Activated CD8-positive, alpha-beta T cell treated with anti-CD3 and anti-CD28 coated beads for 36 hours (primary cell): ENCODE data around the gene NFE2L2. TPM values are rescaled to one million over a fixed set of nuclear protein-coding genes. Genes with fewer than 3 reads are reported as not detected.
A peak's percentile ranks its signal among the peaks of the same experiment; 100 is the strongest.

Experiments used
- ATAC-seq: fragments of 200-7000 bp; cut with Tn5 transposase; one replicate; pipeline ENCODE4 v1.10.0; 2021; ENCODE audit warnings: mild to moderate bottlenecking, moderate library complexity
- CTCF ChIA-PET: fragments of 350-600 bp; sonication (Branson Sonifier 250); formaldehyde crosslinking; loops from one replicate; lab custom pipeline; 2021; ENCODE audit warnings: antibody characterized with exemption; lab: Charles Lee
- POLR2A ChIA-PET: fragments of 350-600 bp; sonication (Branson Sonifier 250); formaldehyde crosslinking; loops from one replicate; lab custom pipeline; 2021; ENCODE audit warnings: antibody characterized with exemption; lab: Charles Lee
- DNase-seq: peaks from one replicate; pipeline ENCODE4 v3.0.0-alpha.2; 2020
- H3K27ac Mint-ChIP-seq: one replicate; pipeline ENCODE4 v1.8.0; 2021; ENCODE audit warnings: mild to moderate bottlenecking, mixed read lengths
- H3K27me3 Mint-ChIP-seq: one replicate; pipeline ENCODE4 v1.8.0; 2021; ENCODE audit warnings: mixed read lengths
- H3K36me3 Mint-ChIP-seq: one replicate; pipeline ENCODE4 v1.8.0; 2021; ENCODE audit warnings: low read depth, mixed read lengths
- H3K4me1 Mint-ChIP-seq: one replicate; pipeline ENCODE4 v1.8.0; 2021; ENCODE audit warnings: low read depth, mixed read lengths
- H3K4me3 Mint-ChIP-seq: one replicate; pipeline ENCODE4 v1.8.0; 2021; ENCODE audit warnings: mild to moderate bottlenecking, moderate library complexity, mixed read lengths
- H3K9me3 Mint-ChIP-seq: one replicate; pipeline ENCODE4 v1.8.0; 2021; ENCODE audit warnings: mixed read lengths
- CTCF ChIP-seq: fragments of 200-600 bp; IDR thresholded peaks from one replicate; pipeline ENCODE4 v1.8.0; 2022; ENCODE audit warnings: antibody characterized with exemption, mild to moderate bottlenecking
- intact Hi-C: fragments of 100-400 bp; cut with micrococcal nuclease; formaldehyde crosslinking; loops from one replicate; pipeline ENCODE4 v1.10.0; 2022
- total RNA-seq, 2 experiments: library from RNA; stranded (reverse); gene quantifications; one replicate each; pipeline ENCODE4 v1.2.3, GENCODE V29; 2021

The NFE2L2 gene
- total RNA-seq, 2 experiments from 2014 or later = 57.3 to 57.6 TPM

- intact Hi-C loops = no loop called here
- Mint-ChIP-seq H3K9me3 (no peaks in the 10 kb centered on the region), H3K4me3 (no peak overlapping the region), H3K27ac (peak overlapping the region; percentile 36), H3K4me1 (peaks cover 49% of the 10 kb centered on the region), H3K27me3 (no peaks in the 10 kb centered on the region), H3K36me3 (peaks cover 52% of the 10 kb centered on the region)
- ChIA-PET CTCF (interaction anchor here (0.9 to 7.1 kb wide), 4 partner anchors 19 to 488 kb away, joined by 3 to 32 read pairs (median 3); no protein-coding TSS in a partner anchor), POLR2A (interaction anchor here (0.9 to 7.2 kb wide), 4 partner anchors 10 to 27 kb away, joined by 4 to 63 read pairs (median 10); partner anchors contain the start of gene NFE2L2)
- TF ChIP-seq CTCF = no peak
- no peak for ATAC-seq
- no peak for DNase-seq
Observed at GRCh38 chr2:177235855-177236437, 28.6 kb downstream of the NFE2L2 start.

GRCh38 chr2:177234267-177234666, 30.3 kb downstream of the NFE2L2 start:
- POLR2A ChIA-PET = interaction anchor here (0.7 to 1.4 kb wide), 2 partner anchors 9 to 22 kb away, joined by 4 to 9 read pairs; no protein-coding TSS in a partner anchor
- CTCF ChIA-PET = interaction anchor here (1.0 to 1.4 kb wide), 2 partner anchors 78 to 101 kb away, joined by 3 to 4 read pairs; no protein-coding TSS in a partner anchor
- Mint-ChIP-seq H3K4me3 (no peak overlapping the region), H3K27me3 (no peaks in the 10 kb centered on the region), H3K9me3 (no peaks in the 10 kb centered on the region), H3K36me3 (peaks cover 57% of the 10 kb centered on the region), H3K27ac (peak overlapping the region; percentile 79), H3K4me1 (peaks cover 48% of the 10 kb centered on the region)
- DNase-seq (no peak), ATAC-seq (no peak)
- TF ChIP-seq CTCF = no peak
- intact Hi-C loops = no loop called here

- ChIA-PET CTCF (interaction anchor here (1.1 to 4.7 kb wide), 8 partner anchors 16 to 71 kb away, joined by 3 to 20 read pairs (median 4); no protein-coding TSS in a partner anchor), POLR2A (interaction anchor here (1.2 to 5.6 kb wide), 6 partner anchors 8 to 32 kb away, joined by 3 to 40 read pairs (median 9); partner anchors contain the start of gene NFE2L2)
- DNase-seq = no peak
- no peak for TF ChIP-seq CTCF
- no peaks in the 10 kb centered on the region for H3K27me3 Mint-ChIP-seq
- peaks cover 64% of the 10 kb centered on the region for H3K36me3 Mint-ChIP-seq
- intact Hi-C loops = no loop called here
- peaks cover 44% of the 10 kb centered on the region for H3K4me1 Mint-ChIP-seq
- no peak overlapping the region for H3K4me3 Mint-ChIP-seq
- H3K9me3 Mint-ChIP-seq = no peaks in the 10 kb centered on the region
- peak overlapping the region; percentile 63 for H3K27ac Mint-ChIP-seq
- no peak for ATAC-seq
Observed at GRCh38 chr2:177232098-177232704, 32.3 kb downstream of the NFE2L2 start.

GRCh38 chr2:177231270-177231669, 33.3 kb downstream of the NFE2L2 start:
- Mint-ChIP-seq H3K27me3 (no peaks in the 10 kb centered on the region), H3K36me3 (peaks cover 64% of the 10 kb centered on the region), H3K27ac (peak overlapping the region; percentile 44), H3K4me1 (peaks cover 44% of the 10 kb centered on the region), H3K4me3 (no peak overlapping the region), H3K9me3 (no peaks in the 10 kb centered on the region)
- no peak for TF ChIP-seq CTCF
- ChIA-PET POLR2A (interaction anchor here (1.3 to 5.6 kb wide), 6 partner anchors 9 to 33 kb away, joined by 3 to 40 read pairs (median 9); partner anchors contain the start of gene NFE2L2), CTCF (interaction anchor here (1.1 to 4.7 kb wide), 9 partner anchors 8 to 70 kb away, joined by 3 to 20 read pairs (median 4); no protein-coding TSS in a partner anchor)
- ATAC-seq (no peak), DNase-seq (no peak)
- intact Hi-C loops = no loop called here
